Dendritic cell treated with granulocyte-macrophage colony-stimulating factor and Interleukin-4, amounts not matched to agents 40 ng/mL and 50 ng/mL, for 4 days (primary cell): Measurements from ENCODE around the gene FAM107B.

Source experiments
- H3K27ac Mint-ChIP-seq: one replicate; pipeline ENCODE4 v1.8.0; 2022; ENCODE audit warnings: mild to moderate bottlenecking, mixed read lengths
- H3K27me3 Mint-ChIP-seq: one replicate; pipeline ENCODE4 v1.8.0; 2022; ENCODE audit warnings: mild to moderate bottlenecking, mixed read lengths
- H3K36me3 Mint-ChIP-seq: one replicate; pipeline ENCODE4 v1.8.0; 2022; ENCODE audit warnings: low read depth, mixed read lengths
- H3K4me1 Mint-ChIP-seq: one replicate; pipeline ENCODE4 v1.8.0; 2022; ENCODE audit warnings: low read depth, mixed read lengths
- H3K4me3 Mint-ChIP-seq: one replicate; pipeline ENCODE4 v1.8.0; 2022; ENCODE audit warnings: mild to moderate bottlenecking, moderate library complexity, mixed read lengths
- H3K9me3 Mint-ChIP-seq: one replicate; pipeline ENCODE4 v1.8.0; 2022; ENCODE audit warnings: mixed read lengths
- intact Hi-C: fragments of 100-400 bp; cut with micrococcal nuclease; formaldehyde crosslinking; loops from one replicate; pipeline ENCODE4 v1.15.0; 2022

Gene FAM107B

GRCh38 chr10:14481014-14481413 is 293.7 kb downstream of the FAM107B start:
- Mint-ChIP-seq H3K27ac (no peak overlapping the region), H3K27me3 (peaks cover 35% of the 10 kb centered on the region), H3K36me3 (no peaks in the 10 kb centered on the region), H3K9me3 (no peaks in the 10 kb centered on the region), H3K4me1 (no peaks in the 10 kb centered on the region), H3K4me3 (no peak overlapping the region)
- intact Hi-C loops, result no loop called here

DNA sequence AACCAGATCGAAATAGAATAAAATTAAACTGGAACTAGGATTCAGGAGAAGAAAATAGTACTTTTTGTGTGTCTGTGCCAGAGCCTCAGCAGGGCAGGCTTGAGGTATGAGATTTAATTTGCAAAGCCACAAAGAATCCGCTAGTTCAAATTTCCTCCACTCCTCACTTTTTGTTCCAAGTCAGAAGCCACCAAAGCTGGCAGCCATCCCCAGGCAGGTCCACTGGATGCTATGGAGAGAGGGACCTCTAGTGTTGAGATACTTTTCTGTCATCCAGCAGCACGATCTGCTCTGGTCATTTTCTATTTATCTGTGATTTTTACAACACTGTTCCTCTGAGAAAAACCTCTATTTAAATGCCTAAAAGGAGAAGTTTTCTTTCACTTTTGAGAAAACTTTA is 296.1 kb downstream of the FAM107B start:
- Mint-ChIP-seq H3K4me3 (no peak overlapping the region), H3K4me1 (no peaks in the 10 kb centered on the region), H3K9me3 (no peaks in the 10 kb centered on the region), H3K36me3 (no peaks in the 10 kb centered on the region), H3K27me3 (peaks cover 29% of the 10 kb centered on the region), H3K27ac (no peak overlapping the region)
- intact Hi-C loops, result loop anchor here (10.0 kb wide), 1 partner anchor 284 kb away; no protein-coding TSS in a partner anchor

GRCh38 chr10:14478201-14478600 is 296.5 kb downstream of the FAM107B start:
- intact Hi-C loops, result loop anchor here (10.0 kb wide), 1 partner anchor 283 kb away; no protein-coding TSS in a partner anchor

DNA sequence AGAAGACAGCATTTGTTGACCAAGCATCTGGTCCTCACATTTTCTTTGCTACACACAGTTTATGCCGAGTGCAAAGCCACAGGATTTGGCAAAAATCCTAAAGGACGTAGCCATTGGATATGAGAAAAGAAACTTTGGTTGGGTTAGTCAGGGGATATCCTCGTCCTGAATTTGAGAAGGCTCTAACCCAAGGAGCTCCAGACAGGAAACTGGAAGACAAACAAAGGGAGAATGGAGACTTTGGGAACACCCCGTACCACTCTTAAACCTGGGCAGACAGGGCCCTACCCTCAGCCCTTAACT is 297.3 kb downstream of the FAM107B start:
- H3K4me1 Mint-ChIP-seq, result no peaks in the 10 kb centered on the region
- peaks cover 33% of the 10 kb centered on the region for H3K27me3 Mint-ChIP-seq
- H3K27ac Mint-ChIP-seq, result no peak overlapping the region
- intact Hi-C loops, result loop anchor here (10.0 kb wide), 1 partner anchor 283 kb away; no protein-coding TSS in a partner anchor
- H3K4me3 Mint-ChIP-seq, result no peak overlapping the region
- no peaks in the 10 kb centered on the region for H3K9me3 Mint-ChIP-seq
- H3K36me3 Mint-ChIP-seq, result no peaks in the 10 kb centered on the region

More at GRCh38 chr10:14478201-14478600, 296.5 kb downstream of the FAM107B start:
- H3K27ac Mint-ChIP-seq, result no peak overlapping the region
- H3K4me3 Mint-ChIP-seq, result no peak overlapping the region
- peaks cover 27% of the 10 kb centered on the region for H3K27me3 Mint-ChIP-seq
- H3K9me3 Mint-ChIP-seq, result no peaks in the 10 kb centered on the region
- no peaks in the 10 kb centered on the region for H3K4me1 Mint-ChIP-seq
- H3K36me3 Mint-ChIP-seq, result no peaks in the 10 kb centered on the region

DNA sequence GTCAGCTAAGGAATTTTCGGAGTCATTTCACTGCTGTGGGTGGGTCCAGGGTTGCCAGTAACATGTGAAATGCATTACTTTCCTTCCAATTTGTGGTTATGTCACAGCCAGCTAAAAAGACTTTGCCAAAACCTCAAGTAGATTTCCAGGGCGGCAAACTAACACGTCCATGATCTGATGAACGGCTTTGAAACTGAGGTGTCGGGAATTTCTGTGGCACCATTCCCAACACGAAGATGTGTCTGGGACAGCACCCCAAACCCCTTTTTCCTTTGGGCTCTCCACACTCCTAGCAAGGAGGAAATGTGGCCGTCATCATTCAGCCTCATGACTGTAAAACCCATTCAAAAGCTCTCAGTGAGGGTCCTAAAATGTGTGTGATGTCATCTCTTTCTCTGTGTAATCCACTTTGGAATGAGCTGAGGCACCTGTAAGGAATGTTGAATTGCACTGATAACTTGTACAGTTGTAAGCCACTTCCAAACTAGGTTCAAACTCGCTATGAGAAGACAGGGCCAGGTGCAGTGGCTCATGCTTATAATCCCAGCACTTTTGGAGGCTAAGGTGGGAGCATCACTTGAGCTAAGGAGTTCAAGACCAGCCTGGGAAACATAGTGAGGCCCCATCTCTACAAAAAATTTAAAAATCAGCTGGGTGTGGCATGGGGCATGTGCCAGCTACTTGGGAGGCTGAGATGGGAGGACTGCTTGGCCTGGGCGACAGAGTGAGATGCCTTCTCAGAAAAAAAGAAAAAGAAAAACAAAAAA is 297.9 kb downstream of the FAM107B start:
- H3K36me3 Mint-ChIP-seq, result no peaks in the 10 kb centered on the region
- no peaks in the 10 kb centered on the region for H3K4me1 Mint-ChIP-seq
- intact Hi-C loops, result loop anchor here (10.0 kb wide), 1 partner anchor 282 kb away; no protein-coding TSS in a partner anchor
- H3K27ac Mint-ChIP-seq, result no peak overlapping the region
- H3K27me3 Mint-ChIP-seq, result peaks cover 33% of the 10 kb centered on the region
- H3K9me3 Mint-ChIP-seq, result no peaks in the 10 kb centered on the region
- no peak overlapping the region for H3K4me3 Mint-ChIP-seq

DNA sequence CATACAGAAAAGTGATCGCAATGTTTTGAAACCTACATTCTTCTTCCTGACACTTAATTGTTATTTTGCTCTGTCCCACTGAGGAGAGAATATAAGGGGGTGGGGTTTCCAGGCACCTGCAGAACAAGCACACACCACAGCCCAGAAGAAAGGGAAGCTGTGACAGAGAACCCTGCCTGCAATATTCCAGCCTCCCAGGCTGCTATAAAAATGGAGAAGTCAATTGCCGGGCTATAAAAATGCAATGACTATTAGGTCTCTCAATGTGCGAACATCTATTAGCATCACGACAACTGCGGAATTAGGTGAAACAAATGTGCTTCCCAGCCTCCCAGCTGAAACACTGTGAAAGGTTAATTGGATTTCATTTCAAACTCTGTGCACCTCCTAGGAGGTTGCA is 298.7 kb downstream of the FAM107B start:
- H3K4me3 Mint-ChIP-seq, result no peak overlapping the region
- H3K4me1 Mint-ChIP-seq, result no peaks in the 10 kb centered on the region
- H3K9me3 Mint-ChIP-seq, result no peaks in the 10 kb centered on the region
- H3K27ac Mint-ChIP-seq, result no peak overlapping the region
- H3K27me3 Mint-ChIP-seq, result peaks cover 31% of the 10 kb centered on the region
- H3K36me3 Mint-ChIP-seq, result no peaks in the 10 kb centered on the region
- intact Hi-C loops, result loop anchor here (10.0 kb wide), 1 partner anchor 281 kb away; no protein-coding TSS in a partner anchor

DNA sequence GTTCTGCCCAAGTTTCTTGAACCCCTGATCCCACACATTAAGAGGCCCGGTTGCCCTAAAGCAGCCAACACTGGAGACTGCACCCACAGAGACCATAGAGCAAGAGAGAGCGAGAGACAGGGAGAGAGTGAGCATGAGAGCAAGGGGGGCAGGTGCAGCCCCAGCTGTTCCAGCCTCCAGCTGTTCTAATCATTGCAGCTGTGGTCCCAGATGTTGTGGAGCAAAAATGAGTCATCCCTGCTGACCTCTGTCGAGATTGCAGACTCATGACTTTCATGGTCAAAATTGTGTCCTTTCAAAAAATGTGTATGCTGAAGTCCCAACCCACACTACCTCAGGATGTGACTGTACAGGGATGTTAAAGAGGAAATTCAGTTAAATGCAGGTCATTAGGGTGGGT is 300.0 kb downstream of the FAM107B start:
- H3K36me3 Mint-ChIP-seq, result no peaks in the 10 kb centered on the region
- no peak overlapping the region for H3K27ac Mint-ChIP-seq
- intact Hi-C loops, result loop anchor here (10.0 kb wide), 1 partner anchor 280 kb away; no protein-coding TSS in a partner anchor
- H3K4me3 Mint-ChIP-seq, result no peak overlapping the region
- no peaks in the 10 kb centered on the region for H3K4me1 Mint-ChIP-seq
- H3K27me3 Mint-ChIP-seq, result peaks cover 36% of the 10 kb centered on the region
- no peaks in the 10 kb centered on the region for H3K9me3 Mint-ChIP-seq

- Mint-ChIP-seq H3K9me3 (no peaks in the 10 kb centered on the region), H3K27me3 (peaks cover 23% of the 10 kb centered on the region)
Observed at GRCh38 chr10:14470920-14471319, 303.8 kb downstream of the FAM107B start.

GRCh38 chr10:14468726-14469125 is 306.0 kb downstream of the FAM107B start:
- Mint-ChIP-seq H3K4me1 (no peaks in the 10 kb centered on the region), H3K27me3 (peaks cover 20% of the 10 kb centered on the region), H3K4me3 (no peak overlapping the region), H3K27ac (no peak overlapping the region), H3K36me3 (no peaks in the 10 kb centered on the region), H3K9me3 (no peaks in the 10 kb centered on the region)
- intact Hi-C loops, result no loop called here

More at GRCh38 chr10:14470920-14471319, 303.8 kb downstream of the FAM107B start:
- Mint-ChIP-seq H3K4me1 (no peaks in the 10 kb centered on the region), H3K27ac (no peak overlapping the region), H3K4me3 (no peak overlapping the region), H3K36me3 (no peaks in the 10 kb centered on the region)
- intact Hi-C loops, result loop anchor here (10.0 kb wide), 1 partner anchor 276 kb away; no protein-coding TSS in a partner anchor
